Midbrain (tissue), 1 donor: Measurements from ENCODE around the gene HMCN1.

ENCODE experiments used
- DNase-seq: peaks from one replicate; lab custom pipeline; 2025; lab: John Stamatoyannopoulos, UW

The HMCN1 gene

GRCh38 chr1:185966471-185966870 is 232.3 kb downstream of the HMCN1 start:
- DNase-seq, result no peak

- DNase-seq, result no peak
Measured at GRCh38 chr1:185969028-185969427, 234.8 kb downstream of the HMCN1 start.

- DNase-seq, result no peak
Measured at GRCh38 chr1:185969524-185969991, 235.4 kb downstream of the HMCN1 start.

- DNase-seq, result no peak
Measured at GRCh38 chr1:185971688-185972087, 237.5 kb downstream of the HMCN1 start.

GRCh38 chr1:185972096-185972850 is 238.1 kb downstream of the HMCN1 start:
- no peak for DNase-seq

GRCh38 chr1:185973645-185974044 is 239.5 kb downstream of the HMCN1 start:
- DNase-seq, result no peak

GRCh38 chr1:185974367-185975170 is 240.4 kb downstream of the HMCN1 start:
- no peak for DNase-seq

- DNase-seq, result no peak
Measured at GRCh38 chr1:185980891-185981290, 246.7 kb downstream of the HMCN1 start.

- no peak for DNase-seq
Measured at GRCh38 chr1:185984113-185984836, 250.1 kb downstream of the HMCN1 start.

- no peak for DNase-seq
Measured at GRCh38 chr1:185987611-185988321, 253.6 kb downstream of the HMCN1 start.

GRCh38 chr1:185990565-185990964 is 256.4 kb downstream of the HMCN1 start:
- DNase-seq, result no peak

- DNase-seq, result no peak
Measured at GRCh38 chr1:185991266-185991665, 257.1 kb downstream of the HMCN1 start.

GRCh38 chr1:185996211-185996610 is 262.0 kb downstream of the HMCN1 start:
- DNase-seq, result no peak

GRCh38 chr1:185998391-185998790 is 264.2 kb downstream of the HMCN1 start:
- DNase-seq, result no peak

- no peak for DNase-seq
Measured at GRCh38 chr1:186002406-186002805, 268.2 kb downstream of the HMCN1 start.

- no peak for DNase-seq
Measured at GRCh38 chr1:186009039-186009737, 275.0 kb downstream of the HMCN1 start.

- no peak for DNase-seq
Measured at GRCh38 chr1:186014370-186015037, 280.3 kb downstream of the HMCN1 start.

GRCh38 chr1:186016856-186017255 is 282.7 kb downstream of the HMCN1 start:
- no peak for DNase-seq

GRCh38 chr1:186022184-186022583 is 288.0 kb downstream of the HMCN1 start:
- no peak for DNase-seq

GRCh38 chr1:186026946-186027345 is 292.8 kb downstream of the HMCN1 start:
- no peak for DNase-seq

GRCh38 chr1:186027621-186028020 is 293.4 kb downstream of the HMCN1 start:
- DNase-seq, result no peak
